Mucosa of descending colon (tissue), 3 donors: ENCODE results near the gene DGKD. TPM values are rescaled to one million over a fixed set of nuclear protein-coding genes. Genes with fewer than 3 reads are reported as not detected.

Experiments used
- ATAC-seq: fragments of 200-7000 bp; cut with Tn5 transposase; one replicate; pipeline ENCODE4 v1.9.1; 2020; ENCODE audit warnings: mild to moderate bottlenecking, moderate library complexity
- DNase-seq, 3 donors: peaks; one replicate each; pipeline ENCODE4 v3.0.0-alpha.2; 2020
- H3K36me3 ChIP-seq: fragments of 200-600 bp; one replicate; pipeline ENCODE4 v1.8.0; 2021; ENCODE audit warnings: low read depth, mild to moderate bottlenecking
- H3K4me1 ChIP-seq: fragments of 200-600 bp; one replicate; pipeline ENCODE4 v1.8.0; 2021; ENCODE audit warnings: low read depth, mild to moderate bottlenecking
- H3K4me3 ChIP-seq: fragments of 200-600 bp; one replicate; pipeline ENCODE4 v1.8.0; 2021; ENCODE audit warnings: mild to moderate bottlenecking
- H3K9me3 ChIP-seq: fragments of 200-600 bp; one replicate; pipeline ENCODE4 v1.8.0; 2021; ENCODE audit warnings: mild to moderate bottlenecking
- CTCF ChIP-seq: fragments of 200-600 bp; IDR thresholded peaks from one replicate; pipeline ENCODE4 v1.8.0; 2022; ENCODE audit warnings: antibody characterized with exemption, mild to moderate bottlenecking
- intact Hi-C, 2 donors: fragments of 100-400 bp; cut with DNase I in 1 of 2; cut with micrococcal nuclease in 1 of 2; formaldehyde crosslinking; loops; one replicate each; pipeline versions ENCODE4 v1.11.0 to v1.11.1; 2022; cut with DNase I, micrococcal nuclease
- total RNA-seq, 3 donors: library from RNA; stranded (reverse); fragmentation: NEBNext Ultra II Directional in 2 of 3; extraction: Animal tissue kit (Norgen Biotek cat#: 25700) in 2 of 3; gene quantifications; one replicate each; pipeline versions ENCODE4 v1.2.1 to v1.2.4, GENCODE V29; 2021 to 2023
- donor health status: DM: no; HTN: no; CAD: no; lungs with moderate emphysema.
- donor health status: DM: no; HTN: no; CAD: no.
- donor health status: DM: no; HTN: yes; CAD: no.

DGKD gene
- total RNA-seq, 3 donors from 2014 or later: 81.8 to 159 (median 102) TPM

- intact Hi-C loops: no loop called here
- DNase-seq (no peak), ATAC-seq (no peak)
- no peaks in the 10 kb centered on the region for H3K4me1 ChIP-seq
- no peak for TF ChIP-seq CTCF
- H3K4me3 ChIP-seq: no peak overlapping the region
- H3K36me3 ChIP-seq: peaks cover 22% of the 10 kb centered on the region
- H3K9me3 ChIP-seq: no peaks in the 10 kb centered on the region
Measured at GRCh38 chr2:233462826-233463470, 108.7 kb downstream of the DGKD start.

- no peak for TF ChIP-seq CTCF
- intact Hi-C loops: no loop called here
- Histone ChIP-seq H3K4me1 (no peaks in the 10 kb centered on the region), H3K4me3 (no peak overlapping the region), H3K36me3 (peaks cover 22% of the 10 kb centered on the region), H3K9me3 (no peaks in the 10 kb centered on the region)
- DNase-seq (no peak), ATAC-seq (no peak)
Measured at GRCh38 chr2:233463586-233463985, 109.3 kb downstream of the DGKD start.

GRCh38 chr2:233464056-233464455 is 109.8 kb downstream of the DGKD start:
- intact Hi-C loops: no loop called here
- no peak overlapping the region for H3K4me3 ChIP-seq
- DNase-seq (no peak), ATAC-seq (no peak)
- H3K9me3 ChIP-seq: no peaks in the 10 kb centered on the region
- no peak for TF ChIP-seq CTCF
- H3K4me1 ChIP-seq: no peaks in the 10 kb centered on the region
- H3K36me3 ChIP-seq: peaks cover 22% of the 10 kb centered on the region

GRCh38 chr2:233464531-233465240 is 110.4 kb downstream of the DGKD start:
- no peak for TF ChIP-seq CTCF
- intact Hi-C loops: no loop called here
- Histone ChIP-seq H3K9me3 (no peaks in the 10 kb centered on the region), H3K36me3 (peaks cover 22% of the 10 kb centered on the region), H3K4me3 (no peak overlapping the region), H3K4me1 (no peaks in the 10 kb centered on the region)
- no peak for DNase-seq
- ATAC-seq: no peak

GRCh38 chr2:233466991-233467603 is 112.8 kb downstream of the DGKD start:
- Histone ChIP-seq H3K9me3 (no peaks in the 10 kb centered on the region), H3K4me3 (no peak overlapping the region), H3K36me3 (peaks cover 24% of the 10 kb centered on the region), H3K4me1 (no peaks in the 10 kb centered on the region)
- intact Hi-C loops: no loop called here
- DNase-seq (no peak), ATAC-seq (no peak)
- no peak for TF ChIP-seq CTCF
